Stimulated activated CD8-positive, alpha-beta memory T cell treated with anti-CD3 and anti-CD28 coated beads, Interleukin-2, amount 100 ng/mL, for 1 hour (primary cell): ENCODE data around the gene ZMYND8.

Experiments
- DNase-seq, 2 donors: peaks; one replicate each; pipeline ENCODE4 v3.0.0-alpha.2; 2020; ENCODE audit warnings: low read depth in 2 of 2

The ZMYND8 gene

GRCh38 chr20:47353692-47354463, 2.6 kb downstream of the ZMYND8 start:
- DNase-seq = no peak

- DNase-seq = no peak
Observed at GRCh38 chr20:47353239-47353691, 3.2 kb downstream of the ZMYND8 start.

- no peak for DNase-seq
Observed at GRCh38 chr20:47352332-47353238, 3.9 kb downstream of the ZMYND8 start.

- DNase-seq = no peak
Observed at GRCh38 chr20:47351643-47352331, 4.7 kb downstream of the ZMYND8 start.

- no peak for DNase-seq
Observed at GRCh38 chr20:47350691-47351545, 5.6 kb downstream of the ZMYND8 start.

GRCh38 chr20:47350181-47350550, 6.3 kb downstream of the ZMYND8 start:
- no peak for DNase-seq

GRCh38 chr20:47349365-47350180, 6.9 kb downstream of the ZMYND8 start:
- DNase-seq = no peak

- no peak for DNase-seq
Observed at GRCh38 chr20:47348539-47349142, 7.9 kb downstream of the ZMYND8 start.

- no peak for DNase-seq
Observed at GRCh38 chr20:47347661-47348435, 8.7 kb downstream of the ZMYND8 start.

GRCh38 chr20:47346172-47346571, 10.3 kb downstream of the ZMYND8 start:
- DNase-seq = no peak

- no peak for DNase-seq
Observed at GRCh38 chr20:47345214-47345613, 11.3 kb downstream of the ZMYND8 start.

GRCh38 chr20:47343007-47343472, 13.5 kb downstream of the ZMYND8 start:
- DNase-seq = no peak

- DNase-seq = no peak
Observed at GRCh38 chr20:47338131-47338628, 18.3 kb downstream of the ZMYND8 start.

- no peak for DNase-seq
Observed at GRCh38 chr20:47337413-47337812, 19.1 kb downstream of the ZMYND8 start.

- DNase-seq = no peak
Observed at GRCh38 chr20:47336129-47336754, 20.3 kb downstream of the ZMYND8 start.

GRCh38 chr20:47335251-47336128, 21.0 kb downstream of the ZMYND8 start:
- DNase-seq = no peak

GRCh38 chr20:47334022-47334551, 22.4 kb downstream of the ZMYND8 start:
- DNase-seq = no peak
